Suprapubic skin (tissue), 4 donors: ENCODE data around the gene ADORA1. TPM values are rescaled to one million over a fixed set of nuclear protein-coding genes. Genes with fewer than 3 reads are reported as not detected.
A peak's percentile ranks its signal among the peaks of the same experiment; 100 is the strongest.

ENCODE experiments used
- DNase-seq, 2 donors: peaks; one replicate each; pipeline ENCODE4 v3.0.0-alpha.2; 2019; ENCODE audit warnings: low spot score in 2 of 2
- H3K27ac ChIP-seq: fragments of 200-600 bp; sonication (generic); one replicate; pipeline ENCODE4 v1.5.1; 2019
- H3K27me3 ChIP-seq: fragments of 200-600 bp; sonication (generic); one replicate; pipeline ENCODE4 v1.5.1; 2019
- H3K36me3 ChIP-seq: fragments of 200-600 bp; sonication (generic); one replicate; pipeline ENCODE4 v1.5.1; 2019
- H3K4me1 ChIP-seq: fragments of 200-600 bp; sonication (generic); one replicate; pipeline ENCODE4 v1.5.1; 2019
- H3K4me3 ChIP-seq: fragments of 200-600 bp; sonication (generic); one replicate; pipeline ENCODE4 v1.5.1; 2019; ENCODE audit warnings: mild to moderate bottlenecking
- H3K9me3 ChIP-seq: fragments of 200-600 bp; sonication (generic); one replicate; pipeline ENCODE4 v1.5.1; 2019
- EP300 ChIP-seq: sonication (generic); formaldehyde crosslinking; IDR thresholded peaks from one replicate; pipeline ENCODE4 v1.6.1; 2017; ENCODE audit warnings: antibody characterized with exemption
- POLR2A ChIP-seq, 2 donors: fragments of 450-650 bp; IDR thresholded peaks; one replicate each; pipeline ENCODE4 v1.6.1; 2017; ENCODE audit warnings: antibody characterized with exemption in 2 of 2, mild to moderate bottlenecking in 2 of 2, moderate library complexity in 2 of 2
- POLR2AphosphoS5 ChIP-seq, 3 donors: sonication (generic); formaldehyde crosslinking; IDR thresholded peaks; one replicate each; pipeline ENCODE4 v1.6.1; 2017; ENCODE audit warnings: antibody characterized with exemption in 3 of 3
- WGBS: methylation state at CpG from one replicate; pipeline ENCODE4 v1.1.5; 2018; 5-methylcytosine and 5-hydroxymethylcytosine counted together
- total RNA-seq, 4 donors: library from RNA; depleted of rRNA; stranded (reverse); fragments of >200 nt; gene quantifications; one replicate each; pipeline ENCODE4 v1.1.0, GENCODE V29; 2016
- TF ChIP-seq, protein P1 (sequence below), 2 donors: fragments of 200-600 bp in 1 of 2; fragments of 450-650 bp in 1 of 2; sonication (generic) in 1 of 2; IDR thresholded peaks; one replicate each; pipeline ENCODE4 v1.5.1; 2016 to 2019; ENCODE audit warnings: antibody characterized with exemption in 2 of 2, mild to moderate bottlenecking in 1 of 2, moderate library complexity in 1 of 2

ADORA1 gene
- total RNA-seq, 4 donors from 2014 or later, result 3.4 to 8.2 (median 5.6) TPM

DNA sequence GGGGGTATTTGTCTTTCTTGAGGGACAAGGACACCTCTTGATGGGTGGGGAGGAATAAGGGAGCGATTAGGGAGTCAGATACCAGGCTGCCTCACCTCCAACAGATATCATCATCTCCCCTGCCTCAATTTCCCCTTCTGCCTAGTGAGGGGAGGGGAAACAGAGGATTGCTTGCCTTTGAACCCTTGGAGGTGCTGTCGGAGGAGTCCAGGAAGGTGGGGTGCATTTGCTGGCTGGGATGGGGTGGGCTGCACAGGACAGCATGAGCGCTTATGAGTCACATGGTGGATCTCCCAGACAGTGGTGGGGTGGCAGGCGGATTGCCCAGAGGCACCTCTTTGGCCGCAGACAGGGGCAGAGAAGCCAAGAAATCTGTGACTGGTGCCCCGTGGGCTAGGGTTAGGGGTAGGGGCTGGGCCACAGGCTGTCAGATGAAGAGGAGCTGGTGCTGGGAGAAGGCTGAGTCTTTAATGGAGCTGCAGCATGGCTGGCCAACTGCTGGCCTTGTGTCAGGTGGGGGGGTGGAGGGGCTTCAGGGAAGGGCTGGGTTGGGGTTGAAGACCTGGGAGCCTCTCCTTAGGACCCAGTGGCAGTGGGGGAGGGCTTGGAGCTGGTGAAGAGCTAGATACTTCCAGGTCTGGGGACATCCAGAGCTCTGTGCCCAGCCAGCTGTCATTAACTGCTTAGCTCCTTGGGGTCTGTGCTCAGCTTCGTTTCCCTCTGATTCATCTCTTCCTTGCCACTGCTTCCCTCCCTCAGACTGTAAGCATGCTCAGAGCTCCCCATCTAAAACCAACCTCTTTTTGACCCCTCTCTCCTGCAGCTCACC lies 7.0 kb upstream of the ADORA1 start:
- peak in 1 of 2 donors; percentile 66 for DNase-seq

DNA sequence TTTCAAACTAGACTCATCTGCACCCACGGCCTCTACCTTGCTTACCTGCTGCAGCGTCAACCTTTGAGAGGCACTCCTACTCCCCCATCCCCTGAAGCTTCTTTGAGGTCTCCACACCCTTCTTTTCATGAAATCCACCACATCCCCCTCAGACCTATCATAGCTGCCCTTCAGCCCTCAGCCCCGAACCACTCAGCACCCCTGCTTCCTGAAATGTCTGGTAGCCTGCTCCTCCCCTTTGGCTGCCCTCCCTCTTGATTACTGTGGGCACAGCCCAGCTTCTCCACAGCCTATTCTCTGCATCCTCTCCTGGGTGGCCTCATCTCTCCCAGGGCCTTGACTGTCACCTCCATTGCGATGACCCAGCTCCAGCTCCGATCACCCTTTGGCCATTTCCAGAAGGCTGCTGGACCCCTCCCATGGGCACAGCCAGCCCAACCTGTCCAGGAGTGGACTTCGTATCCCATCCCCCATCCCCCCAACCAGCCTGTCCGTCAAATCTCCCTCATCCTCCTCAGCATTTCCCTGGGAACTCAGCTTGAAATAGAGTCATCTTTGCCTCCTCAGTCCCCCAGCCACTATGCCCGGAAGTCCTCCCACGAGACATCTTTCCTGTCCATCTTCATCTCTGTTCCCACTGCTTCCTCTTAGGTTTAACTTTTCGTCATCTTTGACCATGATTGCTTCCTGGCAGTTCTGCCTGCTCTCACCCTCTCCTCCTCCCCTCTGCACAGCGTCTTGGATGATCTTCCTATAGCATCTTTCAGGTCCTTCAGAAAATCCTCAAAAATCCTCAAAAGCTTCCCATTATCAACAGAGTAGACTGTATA lies 6.1 kb upstream of the ADORA1 start:
- DNase-seq, result peak in 1 of 2 donors; percentile 52
- H3K4me3 ChIP-seq, result no peak overlapping the region
- 68% methylated on average over 11 of the region's 11 CpGs for WGBS
- H3K36me3 ChIP-seq, result no peaks in the 10 kb centered on the region
- H3K27me3 ChIP-seq, result peaks cover 87% of the 10 kb centered on the region
- H3K27ac ChIP-seq, result no peak overlapping the region
- peaks cover 8% of the 10 kb centered on the region for H3K4me1 ChIP-seq
- no peaks in the 10 kb centered on the region for H3K9me3 ChIP-seq
- TF ChIP-seq POLR2A (IDR thresholded peaks at IDR 0.05), result no peak
- no peak for TF ChIP-seq EP300
- TF ChIP-seq POLR2AphosphoS5 (IDR thresholded peaks at IDR 0.05), result no peak
- TF ChIP-seq, protein P1, sequence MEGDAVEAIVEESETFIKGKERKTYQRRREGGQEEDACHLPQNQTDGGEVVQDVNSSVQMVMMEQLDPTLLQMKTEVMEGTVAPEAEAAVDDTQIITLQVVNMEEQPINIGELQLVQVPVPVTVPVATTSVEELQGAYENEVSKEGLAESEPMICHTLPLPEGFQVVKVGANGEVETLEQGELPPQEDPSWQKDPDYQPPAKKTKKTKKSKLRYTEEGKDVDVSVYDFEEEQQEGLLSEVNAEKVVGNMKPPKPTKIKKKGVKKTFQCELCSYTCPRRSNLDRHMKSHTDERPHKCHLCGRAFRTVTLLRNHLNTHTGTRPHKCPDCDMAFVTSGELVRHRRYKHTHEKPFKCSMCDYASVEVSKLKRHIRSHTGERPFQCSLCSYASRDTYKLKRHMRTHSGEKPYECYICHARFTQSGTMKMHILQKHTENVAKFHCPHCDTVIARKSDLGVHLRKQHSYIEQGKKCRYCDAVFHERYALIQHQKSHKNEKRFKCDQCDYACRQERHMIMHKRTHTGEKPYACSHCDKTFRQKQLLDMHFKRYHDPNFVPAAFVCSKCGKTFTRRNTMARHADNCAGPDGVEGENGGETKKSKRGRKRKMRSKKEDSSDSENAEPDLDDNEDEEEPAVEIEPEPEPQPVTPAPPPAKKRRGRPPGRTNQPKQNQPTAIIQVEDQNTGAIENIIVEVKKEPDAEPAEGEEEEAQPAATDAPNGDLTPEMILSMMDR (IDR thresholded peaks at IDR 0.05), result no peak

More for the DNA sequence above, 7.0 kb upstream of the ADORA1 start:
- H3K4me3 ChIP-seq, result no peak overlapping the region
- peaks cover 8% of the 10 kb centered on the region for H3K4me1 ChIP-seq
- no peak for TF ChIP-seq POLR2AphosphoS5 (IDR thresholded peaks at IDR 0.05)
- TF ChIP-seq POLR2A (IDR thresholded peaks at IDR 0.05), result no peak
- TF ChIP-seq EP300, result no peak
- TF ChIP-seq, protein P1 (IDR thresholded peaks at IDR 0.05), result no peak
- WGBS, result 81% methylated on average over 7 of the region's 7 CpGs
- no peaks in the 10 kb centered on the region for H3K9me3 ChIP-seq
- no peak overlapping the region for H3K27ac ChIP-seq
- no peaks in the 10 kb centered on the region for H3K36me3 ChIP-seq
- H3K27me3 ChIP-seq, result peaks cover 83% of the 10 kb centered on the region

DNA sequence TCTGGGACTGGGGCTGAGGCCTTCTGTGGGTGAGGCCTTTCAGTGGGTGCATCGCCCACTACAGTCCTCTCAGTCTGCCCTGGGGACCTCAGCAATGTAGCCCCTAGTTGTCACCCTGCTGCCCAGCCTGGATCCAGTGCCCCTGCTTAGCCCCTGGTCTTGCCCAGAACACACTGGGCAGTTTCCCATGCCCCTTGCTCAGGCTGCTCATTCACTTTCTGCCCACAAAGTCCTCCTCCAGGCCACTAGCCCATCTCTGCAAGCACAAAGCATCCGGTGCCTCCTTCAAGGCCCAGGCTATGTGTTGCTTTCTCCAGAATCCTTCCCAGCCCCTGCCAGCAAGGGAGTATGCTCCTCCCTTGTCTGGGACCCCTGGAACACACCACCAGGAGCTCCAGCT lies 5.4 kb upstream of the ADORA1 start:
- peak in 1 of 2 donors; percentile 72 for DNase-seq
- no peaks in the 10 kb centered on the region for H3K9me3 ChIP-seq
- TF ChIP-seq EP300 (no peak), POLR2AphosphoS5 (IDR thresholded peaks at IDR 0.05) (no peak), POLR2A (IDR thresholded peaks at IDR 0.05) (no peak)
- TF ChIP-seq, protein P1 (IDR thresholded peaks at IDR 0.05), result no peak
- H3K36me3 ChIP-seq, result no peaks in the 10 kb centered on the region
- H3K4me3 ChIP-seq, result no peak overlapping the region
- WGBS, result 83% methylated on average over 2 of the region's 2 CpGs
- H3K27ac ChIP-seq, result no peak overlapping the region
- H3K4me1 ChIP-seq, result peaks cover 13% of the 10 kb centered on the region
- peaks cover 88% of the 10 kb centered on the region for H3K27me3 ChIP-seq

DNA sequence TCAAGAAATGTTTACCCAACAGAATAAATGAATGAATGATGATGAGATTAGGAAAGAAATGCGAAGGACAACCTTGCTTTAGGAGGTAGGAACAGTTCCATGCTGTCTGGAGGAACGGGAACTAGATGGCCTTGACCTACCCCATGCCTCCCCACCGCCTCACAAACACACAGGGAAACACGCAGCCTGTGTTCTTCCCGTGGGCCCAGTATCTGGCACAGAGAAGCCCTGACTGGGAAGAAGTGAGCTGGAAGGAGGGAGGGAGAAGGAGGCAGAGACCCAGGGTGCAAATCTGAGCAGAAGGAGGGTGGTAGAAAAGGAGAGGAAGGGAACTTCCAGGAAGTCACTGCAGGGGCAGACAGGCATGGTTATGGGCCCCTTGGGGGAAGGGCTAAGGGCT lies 3.5 kb upstream of the ADORA1 start:
- peaks cover 23% of the 10 kb centered on the region for H3K4me1 ChIP-seq
- no peaks in the 10 kb centered on the region for H3K36me3 ChIP-seq
- no peak overlapping the region for H3K27ac ChIP-seq
- no peak for DNase-seq
- 70% methylated on average over 5 of the region's 5 CpGs for WGBS
- H3K9me3 ChIP-seq, result no peaks in the 10 kb centered on the region
- TF ChIP-seq POLR2AphosphoS5 (IDR thresholded peaks at IDR 0.05) (no peak), POLR2A (IDR thresholded peaks at IDR 0.05) (no peak), EP300 (no peak)
- TF ChIP-seq, protein P1 (IDR thresholded peaks at IDR 0.05), result no peak
- peaks cover 79% of the 10 kb centered on the region for H3K27me3 ChIP-seq
- H3K4me3 ChIP-seq, result no peak overlapping the region
